Measurements from ENCODE around the gene DENND1A. TPM values are rescaled to one million over a fixed set of nuclear protein-coding genes. Genes with fewer than 3 reads are reported as not detected.

The DENND1A gene
- total RNA-seq, 1 donor from 2014 or later = 23.0 TPM

DNA sequence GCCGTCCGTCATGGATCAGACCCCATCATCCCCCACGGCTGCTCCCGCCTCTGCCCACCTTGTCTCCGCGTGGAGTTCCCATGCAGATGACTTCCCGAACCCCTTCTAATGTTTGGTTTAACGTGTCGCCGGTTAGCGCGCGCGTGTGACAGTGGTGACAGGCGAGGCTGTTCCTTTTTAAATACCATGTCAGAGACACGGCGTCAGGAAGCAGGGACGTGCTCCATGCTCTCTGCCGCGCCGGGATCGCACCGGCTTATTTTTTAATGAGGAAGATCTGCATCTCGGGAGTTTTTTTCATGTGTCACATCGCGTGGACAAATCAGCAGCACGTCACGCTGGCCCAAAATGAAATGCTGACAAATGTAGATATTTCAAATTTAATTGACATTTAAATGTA lies 538.0 kb downstream of the DENND1A start:
- H3K27ac ChIP-seq = no peak overlapping the region
- DNase-seq (no peak), ATAC-seq (no peak)
- H3K27me3 ChIP-seq (ENCODE audit: low read depth) = no peaks in the 10 kb centered on the region
- TF ChIP-seq, protein P1, sequence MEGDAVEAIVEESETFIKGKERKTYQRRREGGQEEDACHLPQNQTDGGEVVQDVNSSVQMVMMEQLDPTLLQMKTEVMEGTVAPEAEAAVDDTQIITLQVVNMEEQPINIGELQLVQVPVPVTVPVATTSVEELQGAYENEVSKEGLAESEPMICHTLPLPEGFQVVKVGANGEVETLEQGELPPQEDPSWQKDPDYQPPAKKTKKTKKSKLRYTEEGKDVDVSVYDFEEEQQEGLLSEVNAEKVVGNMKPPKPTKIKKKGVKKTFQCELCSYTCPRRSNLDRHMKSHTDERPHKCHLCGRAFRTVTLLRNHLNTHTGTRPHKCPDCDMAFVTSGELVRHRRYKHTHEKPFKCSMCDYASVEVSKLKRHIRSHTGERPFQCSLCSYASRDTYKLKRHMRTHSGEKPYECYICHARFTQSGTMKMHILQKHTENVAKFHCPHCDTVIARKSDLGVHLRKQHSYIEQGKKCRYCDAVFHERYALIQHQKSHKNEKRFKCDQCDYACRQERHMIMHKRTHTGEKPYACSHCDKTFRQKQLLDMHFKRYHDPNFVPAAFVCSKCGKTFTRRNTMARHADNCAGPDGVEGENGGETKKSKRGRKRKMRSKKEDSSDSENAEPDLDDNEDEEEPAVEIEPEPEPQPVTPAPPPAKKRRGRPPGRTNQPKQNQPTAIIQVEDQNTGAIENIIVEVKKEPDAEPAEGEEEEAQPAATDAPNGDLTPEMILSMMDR (IDR thresholded peaks at IDR 0.05) = no peak
- no peaks in the 10 kb centered on the region for H3K9me3 ChIP-seq
- H3K36me3 ChIP-seq = no peaks in the 10 kb centered on the region
- intact Hi-C loops (cut with DNase I) = no loop called here
- H3K4me1 ChIP-seq = no peaks in the 10 kb centered on the region
- H3K4me3 ChIP-seq = no peak overlapping the region

DNA sequence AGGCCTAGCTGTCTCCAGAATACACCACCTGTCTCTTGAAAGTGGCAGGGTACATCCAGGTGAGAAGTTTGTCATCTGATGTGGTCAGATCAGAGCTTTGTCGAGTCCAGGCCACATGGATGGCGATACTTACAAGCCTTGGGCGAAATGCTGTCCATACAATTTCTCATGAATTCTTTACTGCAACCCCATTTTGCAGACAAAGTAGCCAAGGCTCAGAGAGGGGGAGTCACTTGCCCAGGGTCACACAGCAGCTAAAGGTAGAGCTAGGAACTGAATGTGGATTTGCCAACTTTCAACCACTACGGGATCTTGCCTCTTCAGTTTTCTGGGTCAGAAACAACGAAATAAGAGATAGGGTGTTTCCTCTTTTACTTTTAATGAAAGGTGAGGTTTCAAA lies 538.7 kb downstream of the DENND1A start:
- TF ChIP-seq, protein P1 (IDR thresholded peaks at IDR 0.05) = no peak
- Histone ChIP-seq H3K4me3 (no peak overlapping the region), H3K36me3 (no peaks in the 10 kb centered on the region), H3K27ac (no peak overlapping the region), H3K4me1 (no peaks in the 10 kb centered on the region), H3K9me3 (no peaks in the 10 kb centered on the region), H3K27me3 (ENCODE audit: low read depth) (no peaks in the 10 kb centered on the region)
- ATAC-seq (no peak), DNase-seq (no peak)
- intact Hi-C loops (cut with DNase I) = no loop called here

DNA sequence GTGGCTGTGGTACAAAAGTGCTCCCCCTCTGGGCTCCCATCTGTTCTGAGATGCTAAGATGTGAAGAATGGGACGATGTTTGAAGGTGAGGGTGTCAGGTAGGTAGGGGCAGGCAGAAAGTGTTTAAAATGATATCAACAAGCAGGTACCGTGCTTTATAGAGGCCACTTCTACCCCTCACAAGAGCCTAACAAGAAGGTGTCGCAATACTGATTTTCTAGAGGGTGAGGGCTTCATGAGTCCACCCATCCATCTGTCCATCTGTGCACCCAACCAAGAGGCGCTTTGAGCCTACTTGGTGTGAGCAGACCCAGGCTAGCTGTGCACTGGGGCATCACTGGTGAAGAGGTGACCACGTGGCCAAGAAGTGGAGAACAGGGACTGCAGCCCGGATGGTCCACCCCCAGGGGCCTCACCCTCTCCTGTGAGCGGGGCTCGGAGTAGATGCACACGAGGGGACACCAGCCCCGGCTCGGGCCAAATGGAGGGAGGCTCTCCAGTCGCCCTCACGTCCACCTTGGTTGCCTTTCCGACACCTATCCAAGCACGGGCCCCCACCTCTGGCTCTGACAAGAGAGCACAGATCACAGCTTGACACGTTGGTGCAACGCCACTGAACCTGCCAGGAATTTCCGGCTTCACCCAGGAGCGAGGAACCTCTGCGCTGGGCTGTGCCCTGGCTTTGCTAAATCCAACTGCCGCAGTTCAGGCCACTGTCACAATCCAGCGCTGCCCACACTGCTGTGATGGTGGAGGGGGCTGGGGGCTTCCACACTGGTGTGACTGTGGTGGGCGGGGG lies 539.4 kb downstream of the DENND1A start:
- Histone ChIP-seq H3K9me3 (no peaks in the 10 kb centered on the region), H3K27me3 (ENCODE audit: low read depth) (no peaks in the 10 kb centered on the region), H3K27ac (no peak overlapping the region), H3K4me3 (no peak overlapping the region), H3K4me1 (no peaks in the 10 kb centered on the region), H3K36me3 (no peaks in the 10 kb centered on the region)
- ATAC-seq (no peak), DNase-seq (no peak)
- TF ChIP-seq, protein P1 (IDR thresholded peaks at IDR 0.05) = no peak
- intact Hi-C loops (cut with DNase I) = no loop called here

DNA sequence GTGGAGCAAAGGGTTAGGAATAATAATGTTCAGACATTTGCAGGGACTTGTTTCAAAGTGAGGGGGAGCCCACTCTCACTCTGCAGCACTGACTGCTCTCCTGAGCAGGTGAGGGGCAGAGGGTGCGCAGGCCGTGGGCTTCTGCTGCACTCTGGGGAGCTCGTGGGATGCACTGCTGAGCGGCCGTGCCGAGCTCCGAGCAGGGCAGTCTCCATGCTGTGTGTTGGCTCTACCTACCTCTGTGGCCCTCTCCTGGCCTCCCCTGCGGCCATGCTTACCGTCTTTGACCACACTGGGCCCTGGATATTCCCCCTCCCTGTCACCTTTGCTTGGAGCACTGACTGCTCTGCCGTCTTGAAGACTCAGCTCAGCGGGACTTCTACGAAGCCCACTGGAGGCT lies 540.2 kb downstream of the DENND1A start:
- Histone ChIP-seq H3K4me1 (no peaks in the 10 kb centered on the region), H3K4me3 (no peak overlapping the region), H3K27ac (no peak overlapping the region), H3K9me3 (no peaks in the 10 kb centered on the region), H3K27me3 (ENCODE audit: low read depth) (no peaks in the 10 kb centered on the region), H3K36me3 (no peaks in the 10 kb centered on the region)
- intact Hi-C loops (cut with DNase I) = no loop called here
- TF ChIP-seq, protein P1 (IDR thresholded peaks at IDR 0.05) = no peak
- DNase-seq (no peak), ATAC-seq (no peak)

DNA sequence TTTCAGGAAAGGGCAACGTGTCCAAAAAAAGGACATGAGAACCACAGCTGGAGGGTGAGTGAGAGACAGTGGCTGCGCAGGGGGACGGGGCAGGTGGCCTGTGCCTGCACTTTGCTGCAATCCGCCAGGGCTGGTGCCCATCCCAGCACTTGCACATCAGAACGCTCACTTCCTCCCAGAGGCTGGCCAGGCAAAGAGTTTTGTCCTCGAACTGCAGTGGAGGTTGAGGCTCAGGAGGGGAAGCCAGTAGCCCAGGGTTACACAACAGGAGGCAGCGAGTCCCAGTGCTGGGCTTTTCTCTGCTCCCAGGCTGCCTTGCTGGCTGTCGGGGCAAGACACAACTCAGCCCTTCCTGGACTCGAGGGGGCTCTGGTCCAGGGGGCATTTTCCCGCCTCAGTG lies 540.9 kb downstream of the DENND1A start:
- no peaks in the 10 kb centered on the region for H3K27me3 ChIP-seq (ENCODE audit: low read depth)
- no peak overlapping the region for H3K4me3 ChIP-seq
- H3K27ac ChIP-seq = no peak overlapping the region
- TF ChIP-seq, protein P1 (IDR thresholded peaks at IDR 0.05) = no peak
- ATAC-seq (no peak), DNase-seq (no peak)
- H3K4me1 ChIP-seq = no peaks in the 10 kb centered on the region
- intact Hi-C loops (cut with DNase I) = no loop called here
- H3K9me3 ChIP-seq = no peaks in the 10 kb centered on the region
- no peaks in the 10 kb centered on the region for H3K36me3 ChIP-seq

All from lower lobe of right lung (tissue), 2 donors.